CD4-positive, alpha-beta T cell treated with Interleukin-10 for 1 hour (primary cell): Measurements from ENCODE around the gene CCDC88B.

ENCODE experiments used
- DNase-seq: peaks from one replicate; pipeline ENCODE4 v3.0.0-alpha.2; 2020

The CCDC88B gene

GRCh38 chr11:64343767-64344559 lies 4.0 kb downstream of the CCDC88B start:
- DNase-seq, result no peak

GRCh38 chr11:64344787-64345186 lies 4.8 kb downstream of the CCDC88B start:
- no peak for DNase-seq

GRCh38 chr11:64347193-64347867 lies 7.3 kb downstream of the CCDC88B start:
- DNase-seq, result no peak

DNA sequence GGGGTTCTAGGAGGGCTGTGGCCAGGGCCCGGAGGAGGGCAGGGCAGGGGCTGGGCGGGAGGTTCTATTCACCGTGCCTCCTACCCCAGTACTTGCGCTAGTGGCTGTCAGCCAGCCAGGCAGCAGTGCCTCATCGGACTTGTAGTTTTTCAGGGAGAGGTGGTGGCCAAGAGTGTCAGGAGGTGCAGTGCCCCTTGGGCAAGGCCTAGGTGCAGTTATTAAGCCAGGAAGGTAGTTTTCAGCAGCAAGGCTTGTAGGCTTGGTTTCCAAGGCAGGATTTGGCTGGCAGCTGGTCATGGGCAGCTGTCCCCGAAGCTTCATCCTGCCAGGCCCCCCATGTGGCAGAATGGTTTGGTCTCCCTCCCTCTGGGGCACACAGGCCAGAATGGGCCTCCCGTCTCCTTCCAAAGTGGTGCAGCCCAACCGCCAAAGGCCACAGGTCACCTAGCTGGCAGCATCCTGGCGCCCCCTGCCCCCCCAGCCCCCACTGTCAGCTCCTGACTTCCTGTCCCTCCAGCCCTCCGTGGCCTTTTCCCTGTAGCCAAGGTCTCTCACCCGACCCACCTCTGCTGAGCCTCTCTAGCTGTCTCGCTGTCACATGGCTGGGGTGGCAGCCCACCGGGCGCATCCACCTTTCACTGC lies 8.5 kb downstream of the CCDC88B start:
- DNase-seq, result no peak

- no peak for DNase-seq
Observed at GRCh38 chr11:64349025-64349387, 9.0 kb downstream of the CCDC88B start.

DNA sequence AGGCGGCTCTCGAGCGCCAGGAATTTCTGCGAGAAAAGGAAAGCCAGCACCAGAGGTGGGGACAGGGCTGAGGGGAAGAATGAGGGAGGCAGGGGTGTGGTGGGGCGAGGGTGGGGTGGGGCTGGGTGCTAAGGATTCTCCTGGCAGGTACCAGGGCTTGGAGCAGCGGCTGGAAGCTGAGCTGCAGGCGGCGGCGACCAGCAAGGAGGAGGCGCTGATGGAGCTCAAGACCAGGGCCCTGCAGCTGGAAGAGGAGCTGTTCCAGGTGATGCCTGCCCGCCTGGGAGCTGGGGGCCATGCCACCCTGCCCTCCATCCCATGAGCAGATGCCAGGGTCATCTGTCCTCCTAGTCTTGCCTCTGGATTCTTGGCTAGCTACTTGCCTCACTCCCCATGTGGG lies 9.4 kb downstream of the CCDC88B start:
- DNase-seq, result no peak

DNA sequence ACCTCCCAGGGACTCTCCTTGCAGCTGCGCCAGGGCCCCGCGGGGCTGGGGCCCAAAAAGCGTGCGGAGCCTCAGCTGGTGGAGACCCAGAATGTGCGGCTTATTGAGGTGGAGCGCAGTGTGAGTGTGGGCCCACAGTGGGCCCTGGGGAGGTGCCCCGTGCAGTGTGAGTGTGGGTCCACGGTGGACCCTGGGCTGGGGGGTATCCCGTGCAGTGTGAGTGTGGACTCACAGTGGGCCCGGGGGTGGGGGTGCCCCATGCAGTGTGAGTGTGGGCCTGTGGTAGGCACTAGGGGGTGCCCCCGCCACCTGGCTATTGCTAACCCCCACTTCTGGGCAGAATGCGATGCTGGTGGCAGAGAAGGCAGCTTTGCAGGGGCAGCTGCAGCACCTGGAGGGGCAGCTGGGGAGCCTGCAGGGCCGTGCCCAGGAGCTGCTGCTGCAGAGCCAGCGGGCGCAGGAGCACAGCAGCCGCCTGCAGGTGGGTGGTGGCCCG lies 11.2 kb downstream of the CCDC88B start:
- no peak for DNase-seq

GRCh38 chr11:64352099-64352994 lies 12.3 kb downstream of the CCDC88B start:
- DNase-seq, result no peak

GRCh38 chr11:64352995-64353714 lies 13.2 kb downstream of the CCDC88B start:
- no peak for DNase-seq

DNA sequence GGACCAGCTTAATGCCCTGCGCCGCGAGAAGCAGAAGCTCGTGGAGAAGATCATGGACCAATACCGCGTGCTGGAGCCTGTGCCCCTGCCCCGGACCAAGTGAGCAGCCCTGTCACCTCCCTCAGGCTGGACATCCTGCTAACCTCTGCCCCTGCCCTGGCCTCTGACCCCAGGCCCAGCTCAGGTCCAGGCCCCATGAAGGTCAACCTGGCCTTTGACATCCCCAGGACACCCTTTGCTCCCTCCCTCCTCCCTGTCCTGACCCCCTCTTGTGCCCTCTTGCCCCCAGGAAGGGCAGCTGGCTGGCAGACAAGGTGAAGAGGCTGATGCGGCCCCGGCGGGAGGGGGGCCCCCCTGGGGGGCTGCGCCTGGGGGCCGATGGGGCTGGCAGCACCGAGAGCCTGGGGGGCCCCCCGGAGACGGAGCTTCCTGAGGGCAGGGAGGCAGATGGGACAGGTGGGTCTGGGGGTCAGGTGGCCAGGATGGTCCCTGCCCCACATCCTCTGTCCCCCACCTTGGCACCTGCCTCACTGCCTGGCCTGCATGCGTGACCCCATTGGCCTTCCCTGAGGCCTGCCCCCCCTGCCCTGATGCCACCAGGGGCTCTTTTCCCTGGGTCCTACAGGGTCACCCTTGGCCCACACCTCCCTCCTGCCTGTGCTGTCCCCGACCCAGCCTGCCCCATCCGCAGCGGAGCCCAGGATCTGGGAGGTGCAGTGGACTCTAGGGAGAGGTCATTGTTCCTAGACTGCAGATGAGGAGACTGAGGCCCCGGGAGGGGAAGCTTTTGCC lies 13.9 kb downstream of the CCDC88B start:
- no peak for DNase-seq

DNA sequence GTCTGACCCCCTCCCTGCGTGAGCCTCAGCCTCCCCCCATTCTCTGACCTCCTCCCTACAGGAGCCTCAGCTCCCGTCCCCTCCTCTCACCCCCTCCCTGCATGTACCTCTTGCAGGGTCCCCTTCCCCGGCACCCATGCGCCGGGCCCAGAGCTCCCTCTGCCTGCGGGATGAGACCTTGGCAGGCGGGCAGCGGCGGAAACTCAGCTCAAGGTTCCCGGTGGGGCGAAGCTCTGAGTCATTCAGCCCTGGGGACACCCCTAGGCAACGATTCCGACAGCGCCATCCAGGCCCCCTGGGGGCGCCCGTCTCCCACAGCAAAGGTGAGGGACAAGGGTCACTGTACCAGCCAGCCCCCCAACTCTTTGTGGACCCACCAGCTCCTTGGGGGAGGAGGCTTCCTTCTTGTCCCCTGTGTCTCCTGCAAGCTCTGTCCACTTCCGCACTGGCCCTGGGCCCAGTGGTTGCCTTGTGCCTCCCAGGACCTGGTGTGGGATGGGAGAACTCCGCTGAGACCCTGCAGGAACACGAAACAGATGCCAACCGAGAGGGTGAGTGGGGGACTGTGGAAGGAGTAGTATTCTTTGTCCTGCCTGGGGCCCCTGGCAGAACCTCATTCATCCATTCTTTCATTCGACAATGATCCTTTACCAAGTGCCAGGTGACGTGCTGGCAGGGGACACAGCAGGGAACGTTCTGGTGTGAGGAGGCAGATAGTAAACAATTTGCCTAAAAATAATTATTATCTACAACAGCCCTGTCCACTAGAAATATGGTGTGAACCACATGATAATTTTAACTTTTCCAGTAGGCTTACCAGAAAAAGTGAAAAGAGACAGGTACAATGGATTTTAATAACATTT lies 15.3 kb downstream of the CCDC88B start:
- peak; percentile 38 for DNase-seq

GRCh38 chr11:64356498-64357411 lies 16.8 kb downstream of the CCDC88B start:
- peak; percentile 41 for DNase-seq

- no peak for DNase-seq
Observed at GRCh38 chr11:64357446-64357845, 17.4 kb downstream of the CCDC88B start.

- peak; percentile 26 for DNase-seq
Observed at GRCh38 chr11:64357904-64358535, 18.0 kb downstream of the CCDC88B start.

GRCh38 chr11:64358536-64358906 lies 18.5 kb downstream of the CCDC88B start:
- DNase-seq, result no peak

DNA sequence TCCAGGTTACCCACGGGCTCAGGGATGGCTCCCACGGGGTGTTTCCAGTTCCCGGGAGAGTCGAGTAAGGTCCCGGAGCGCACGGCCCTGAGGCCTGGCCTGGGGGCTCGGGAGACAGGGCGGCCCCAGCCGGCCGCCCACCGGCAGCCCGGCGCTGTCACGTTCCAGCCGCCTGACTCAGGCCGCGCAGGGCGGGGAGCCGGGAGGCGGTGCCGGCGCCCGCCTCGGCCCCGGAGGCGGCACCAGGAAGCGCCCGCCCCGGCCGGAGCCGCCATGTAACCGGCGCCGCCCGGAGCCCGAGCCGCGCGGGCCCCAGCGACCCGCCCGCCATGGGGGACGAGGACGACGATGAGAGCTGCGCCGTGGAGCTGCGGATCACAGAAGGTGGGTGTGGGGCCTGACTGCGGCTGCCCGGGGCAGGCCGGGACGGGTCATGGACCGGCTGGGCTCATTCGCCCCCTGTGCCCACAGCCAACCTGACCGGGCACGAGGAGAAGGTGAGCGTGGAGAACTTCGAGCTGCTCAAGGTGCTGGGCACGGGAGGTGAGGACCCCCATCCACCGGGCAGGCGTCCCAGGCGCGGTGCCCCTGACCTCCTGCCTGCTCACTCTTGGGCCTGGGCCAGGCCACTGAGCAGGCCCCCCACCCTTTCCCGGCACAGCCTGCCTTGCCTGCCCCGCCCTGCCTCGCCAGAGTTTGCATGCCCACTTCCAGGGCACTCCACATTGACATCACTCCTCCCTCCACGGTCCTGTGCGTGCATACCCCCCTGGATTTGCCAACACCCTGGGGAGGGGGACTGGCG lies 19.1 kb downstream of the CCDC88B start, which contains the start of gene RPS6KA4:
Gene RPS6KA4, plus strand, starts transcription at position 256 of the 805 bp plus-strand sequence. Its CDS starts 74 bp downstream, at position 330.
- DNase-seq, result peak; percentile 47

GRCh38 chr11:64359712-64360445 lies 19.9 kb downstream of the CCDC88B start:
- no peak for DNase-seq
